A673 (cell line): ENCODE data around the gene MEGF6. TPM values are rescaled to one million over a fixed set of nuclear protein-coding genes. Genes with fewer than 3 reads are reported as not detected.

Experiments used
- BruUV-seq: library from RNA; stranded (reverse); fragments of 400-500 nt; replicated peaks from 2 replicates; lab custom pipeline; 2021; lab: Mats Ljungman, UMichigan
- CTCF ChIA-PET: fragments of 300-600 bp; sonication (Branson Sonifier 250); formaldehyde crosslinking; loops from one replicate; lab custom pipeline; 2022; ENCODE audit warnings: antibody characterized with exemption; lab: Charles Lee
- POLR2A ChIA-PET: fragments of 300-600 bp; sonication (Branson Sonifier 250); formaldehyde crosslinking; loops from one replicate; lab custom pipeline; 2022; ENCODE audit warnings: antibody characterized with exemption; ENCODE audit not compliant: low non-redundant PET; lab: Charles Lee
- DNase-seq: peaks from one replicate; pipeline ENCODE4 v3.0.0-alpha.2; 2015; ENCODE audit warnings: low spot score
- H3K27ac ChIP-seq: fragments of 200-600 bp; sonication (generic); 2 replicates; pipeline ENCODE4 v1.5.1; 2016; ENCODE audit warnings: mixed run types, low read depth, mild to moderate bottlenecking, mixed read lengths, antibody characterized with exemption, low read length; ENCODE audit not compliant: poor library complexity, severe bottlenecking
- H3K27me3 ChIP-seq: fragments of 200-600 bp; sonication (generic); replicated peaks from 2 replicates; pipeline ENCODE4 v1.6.1; 2017; ENCODE audit warnings: mixed run types, low read depth, mild to moderate bottlenecking, mixed read lengths, antibody characterized with exemption, low read length; ENCODE audit not compliant: insufficient read depth, poor library complexity
- H3K36me3 ChIP-seq: fragments of 200-600 bp; sonication (generic); 2 replicates; pipeline ENCODE4 v1.6.1; 2016; ENCODE audit warnings: mixed run types, mild to moderate bottlenecking, mixed read lengths, antibody characterized with exemption, low read length; ENCODE audit not compliant: insufficient read depth, poor library complexity, severe bottlenecking
- H3K4me1 ChIP-seq: fragments of 200-600 bp; sonication (generic); 2 replicates; pipeline ENCODE4 v1.6.1; 2017; ENCODE audit warnings: mixed run types, mild to moderate bottlenecking, mixed read lengths, antibody characterized with exemption, low read length; ENCODE audit not compliant: insufficient read depth, poor library complexity, severe bottlenecking
- H3K4me3 ChIP-seq: fragments of 200-600 bp; sonication (generic); 2 replicates; pipeline ENCODE4 v1.5.1; 2016; ENCODE audit warnings: low read depth, mixed run types, mild to moderate bottlenecking, mixed read lengths, low read length; ENCODE audit not compliant: poor library complexity, severe bottlenecking
- H3K9me3 ChIP-seq: fragments of 200-600 bp; sonication (generic); 2 replicates; pipeline ENCODE4 v1.6.1; 2016; ENCODE audit warnings: mixed run types, low read depth, mild to moderate bottlenecking, mixed read lengths, antibody characterized with exemption, low read length; ENCODE audit not compliant: poor library complexity, severe bottlenecking
- CTCF ChIP-seq: fragments of 300-800, 200-600 bp; sonication (generic); conservative IDR thresholded peaks from 2 replicates; pipeline ENCODE4 v1.5.1; 2017; ENCODE audit warnings: low read depth, mild to moderate bottlenecking, antibody characterized with exemption, low read length, moderate library complexity, mixed read lengths
- EZH2 ChIP-seq: fragments of 200-600 bp; sonication (generic); IDR thresholded peaks from 2 replicates; pipeline ENCODE4 v1.6.1; 2017; ENCODE audit warnings: borderline replicate concordance, low read depth, mild to moderate bottlenecking, mixed read lengths, antibody characterized with exemption, low read length; ENCODE audit not compliant: poor library complexity, severe bottlenecking
- intact Hi-C: fragments of 100-400 bp; cut with micrococcal nuclease; formaldehyde crosslinking; loops from one replicate; pipeline ENCODE4 v1.10.0; 2022; ENCODE audit not compliant: unreplicated experiment
- total RNA-seq: library from RNA; stranded (reverse); gene quantifications from 2 replicates; pipeline ENCODE4 v1.2.3, GENCODE V29; 2021

The MEGF6 gene
- total RNA-seq, 1 experiment from 2014 or later, result 2.8 TPM

- intact Hi-C loops, result no loop called here
- TF ChIP-seq EZH2, result no peak
- TF ChIP-seq CTCF, result no peak
- Histone ChIP-seq H3K9me3 (no peaks in the 10 kb centered on the region), H3K36me3 (no peaks in the 10 kb centered on the region), H3K27me3 (no peaks in the 10 kb centered on the region), H3K4me1 (no peaks in the 10 kb centered on the region), H3K27ac (no peak overlapping the region), H3K4me3 (no peak overlapping the region)
- BruUV-seq, result no TSS peak
- DNase-seq, result no peak
- ChIA-PET CTCF (no interaction called here), POLR2A (no interaction called here)
Measured at GRCh38 chr1:3523980-3524379, 87.3 kb downstream of the MEGF6 start.

GRCh38 chr1:3522564-3523265, 88.6 kb downstream of the MEGF6 start:
- Histone ChIP-seq H3K27ac (no peak overlapping the region), H3K36me3 (no peaks in the 10 kb centered on the region), H3K27me3 (no peaks in the 10 kb centered on the region), H3K4me3 (no peak overlapping the region), H3K9me3 (no peaks in the 10 kb centered on the region), H3K4me1 (no peaks in the 10 kb centered on the region)
- no peak for TF ChIP-seq EZH2
- TF ChIP-seq CTCF, result no peak
- ChIA-PET CTCF (no interaction called here), POLR2A (no interaction called here)
- intact Hi-C loops, result no loop called here
- no TSS peak for BruUV-seq
- no peak for DNase-seq

GRCh38 chr1:3522112-3522511, 89.2 kb downstream of the MEGF6 start:
- no peak for TF ChIP-seq EZH2
- TF ChIP-seq CTCF, result no peak
- no peak overlapping the region for H3K27ac ChIP-seq
- ChIA-PET POLR2A (no interaction called here), CTCF (no interaction called here)
- BruUV-seq, result no TSS peak
- H3K4me1 ChIP-seq, result no peaks in the 10 kb centered on the region
- H3K36me3 ChIP-seq, result no peaks in the 10 kb centered on the region
- no peaks in the 10 kb centered on the region for H3K27me3 ChIP-seq
- H3K9me3 ChIP-seq, result no peaks in the 10 kb centered on the region
- intact Hi-C loops, result no loop called here
- no peak for DNase-seq
- no peak overlapping the region for H3K4me3 ChIP-seq
